ENCODE data around the gene SMYD3.

The SMYD3 gene

GRCh38 chr1:246169486-246169885 is 337.6 kb downstream of the SMYD3 start:
- no peak for TF ChIP-seq CTCF (IDR thresholded peaks at IDR 0.05)
- Histone ChIP-seq H3K9me3 (ENCODE audit: control insufficient read depth, low read length) (no peaks in the 10 kb centered on the region), H3K4me2 (ENCODE audit: low read length) (no peak overlapping the region), H3K36me3 (ENCODE audit: control insufficient read depth, insufficient read depth, low read length) (no peaks in the 10 kb centered on the region), H3K4me1 (no peaks in the 10 kb centered on the region), H3K4me3 (ENCODE audit: low read depth, low read length) (no peak overlapping the region), H3K27me3 (ENCODE audit: control insufficient read depth, insufficient read depth, low read length) (no peaks in the 10 kb centered on the region), H3K9ac (no peak overlapping the region), H3K79me2 (no peaks in the 10 kb centered on the region), H3K27ac (no peak overlapping the region), H2AFZ (no peak overlapping the region)

GRCh38 chr1:246169019-246169418 is 338.1 kb downstream of the SMYD3 start:
- Histone ChIP-seq H2AFZ (no peak overlapping the region), H3K4me3 (ENCODE audit: low read depth, low read length) (no peak overlapping the region), H3K36me3 (ENCODE audit: control insufficient read depth, insufficient read depth, low read length) (no peaks in the 10 kb centered on the region), H3K27me3 (ENCODE audit: control insufficient read depth, insufficient read depth, low read length) (no peaks in the 10 kb centered on the region), H3K4me1 (no peaks in the 10 kb centered on the region), H3K79me2 (no peaks in the 10 kb centered on the region), H3K4me2 (ENCODE audit: low read length) (no peak overlapping the region), H3K27ac (no peak overlapping the region), H3K9me3 (ENCODE audit: control insufficient read depth, low read length) (no peaks in the 10 kb centered on the region), H3K9ac (no peak overlapping the region)
- no peak for TF ChIP-seq CTCF (IDR thresholded peaks at IDR 0.05)

DNA sequence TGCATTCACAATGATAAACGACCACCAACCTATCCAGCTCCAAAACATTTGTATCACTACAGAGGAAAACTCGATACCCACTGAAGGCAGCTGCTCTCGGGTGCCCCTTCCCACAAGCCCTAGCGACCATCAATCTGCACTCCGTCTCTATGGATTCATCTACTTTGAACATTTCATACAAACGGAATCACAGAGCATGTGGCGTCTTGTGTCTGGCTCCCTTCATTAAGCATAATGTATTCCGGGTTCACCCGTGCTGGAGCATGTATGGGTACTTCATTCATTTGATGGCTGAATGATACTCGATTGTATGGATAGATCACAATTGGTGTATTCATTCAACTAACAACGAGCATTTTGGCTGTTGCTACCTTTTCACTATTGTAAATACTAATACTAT is 340.2 kb downstream of the SMYD3 start:
- H3K4me1 ChIP-seq, result no peaks in the 10 kb centered on the region
- no peak overlapping the region for H3K4me3 ChIP-seq (ENCODE audit: low read depth, low read length)
- H3K27me3 ChIP-seq (ENCODE audit: control insufficient read depth, insufficient read depth, low read length), result no peaks in the 10 kb centered on the region
- TF ChIP-seq CTCF (IDR thresholded peaks at IDR 0.05), result no peak
- no peaks in the 10 kb centered on the region for H3K36me3 ChIP-seq (ENCODE audit: control insufficient read depth, insufficient read depth, low read length)
- H3K4me2 ChIP-seq (ENCODE audit: low read length), result no peak overlapping the region
- H3K27ac ChIP-seq, result no peak overlapping the region
- no peak overlapping the region for H3K9ac ChIP-seq
- H2AFZ ChIP-seq, result no peak overlapping the region
- no peaks in the 10 kb centered on the region for H3K9me3 ChIP-seq (ENCODE audit: control insufficient read depth, low read length)
- no peaks in the 10 kb centered on the region for H3K79me2 ChIP-seq

GRCh38 chr1:246165826-246166709 is 341.0 kb downstream of the SMYD3 start:
- Histone ChIP-seq H3K9me3 (ENCODE audit: control insufficient read depth, low read length) (no peaks in the 10 kb centered on the region), H3K27me3 (ENCODE audit: control insufficient read depth, insufficient read depth, low read length) (no peaks in the 10 kb centered on the region), H3K4me2 (ENCODE audit: low read length) (peak overlapping the region; percentile 37), H3K4me3 (ENCODE audit: low read depth, low read length) (peak overlapping the region; percentile 9), H3K9ac (no peak overlapping the region), H3K27ac (no peak overlapping the region), H2AFZ (no peak overlapping the region), H3K4me1 (no peaks in the 10 kb centered on the region), H3K79me2 (no peaks in the 10 kb centered on the region), H3K36me3 (ENCODE audit: control insufficient read depth, insufficient read depth, low read length) (no peaks in the 10 kb centered on the region)
- TF ChIP-seq CTCF (IDR thresholded peaks at IDR 0.05), result no peak

- TF ChIP-seq CTCF (IDR thresholded peaks at IDR 0.05), result no peak
- H3K9ac ChIP-seq, result no peak overlapping the region
- no peak overlapping the region for H2AFZ ChIP-seq
- no peaks in the 10 kb centered on the region for H3K36me3 ChIP-seq (ENCODE audit: control insufficient read depth, insufficient read depth, low read length)
- H3K4me3 ChIP-seq (ENCODE audit: low read depth, low read length), result no peak overlapping the region
- H3K9me3 ChIP-seq (ENCODE audit: control insufficient read depth, low read length), result no peaks in the 10 kb centered on the region
- no peak overlapping the region for H3K4me2 ChIP-seq (ENCODE audit: low read length)
- no peaks in the 10 kb centered on the region for H3K27me3 ChIP-seq (ENCODE audit: control insufficient read depth, insufficient read depth, low read length)
- H3K4me1 ChIP-seq, result no peaks in the 10 kb centered on the region
- H3K27ac ChIP-seq, result no peak overlapping the region
- no peaks in the 10 kb centered on the region for H3K79me2 ChIP-seq
Observed at GRCh38 chr1:246164764-246165163, 342.3 kb downstream of the SMYD3 start.
